Measurements from ENCODE around the gene MYOCOS.

GRCh38 chr1:171663036-171663853 lies 41.2 kb downstream of the MYOCOS start:
- TF ChIP-seq, protein P1, sequence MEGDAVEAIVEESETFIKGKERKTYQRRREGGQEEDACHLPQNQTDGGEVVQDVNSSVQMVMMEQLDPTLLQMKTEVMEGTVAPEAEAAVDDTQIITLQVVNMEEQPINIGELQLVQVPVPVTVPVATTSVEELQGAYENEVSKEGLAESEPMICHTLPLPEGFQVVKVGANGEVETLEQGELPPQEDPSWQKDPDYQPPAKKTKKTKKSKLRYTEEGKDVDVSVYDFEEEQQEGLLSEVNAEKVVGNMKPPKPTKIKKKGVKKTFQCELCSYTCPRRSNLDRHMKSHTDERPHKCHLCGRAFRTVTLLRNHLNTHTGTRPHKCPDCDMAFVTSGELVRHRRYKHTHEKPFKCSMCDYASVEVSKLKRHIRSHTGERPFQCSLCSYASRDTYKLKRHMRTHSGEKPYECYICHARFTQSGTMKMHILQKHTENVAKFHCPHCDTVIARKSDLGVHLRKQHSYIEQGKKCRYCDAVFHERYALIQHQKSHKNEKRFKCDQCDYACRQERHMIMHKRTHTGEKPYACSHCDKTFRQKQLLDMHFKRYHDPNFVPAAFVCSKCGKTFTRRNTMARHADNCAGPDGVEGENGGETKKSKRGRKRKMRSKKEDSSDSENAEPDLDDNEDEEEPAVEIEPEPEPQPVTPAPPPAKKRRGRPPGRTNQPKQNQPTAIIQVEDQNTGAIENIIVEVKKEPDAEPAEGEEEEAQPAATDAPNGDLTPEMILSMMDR (conservative IDR thresholded peaks at IDR 0.05; ENCODE audit: low read depth, low read length), result no peak
- no peak for TF ChIP-seq EZH2 (IDR thresholded peaks at IDR 0.05; ENCODE audit: borderline replicate concordance, low read depth, low read length, poor library complexity, severe bottlenecking)

Measured in A673 (cell line).